SK-N-SH (cell line): ENCODE results near the gene OTOP1. TPM values are rescaled to one million over a fixed set of nuclear protein-coding genes. Genes with fewer than 3 reads are reported as not detected.

Source experiments
- CTCF ChIA-PET: fragments of 300-600, 350-600 bp; formaldehyde crosslinking; extraction: SDS; loops from one replicate; lab custom pipeline; 2021; lab: Yijun Ruan, JAX
- POLR2A ChIA-PET: fragments of 350-600 bp; sonication (Branson Sonifier 250); formaldehyde crosslinking; extraction: SDS; loops from one replicate; lab custom pipeline; 2020; ENCODE audit warnings: antibody characterized with exemption, inconsistent platforms; lab: Yijun Ruan, JAX
- DNase-seq: peaks from one replicate; pipeline ENCODE4 v3.0.0; 2012
- H2AFZ ChIP-seq: fragments of 200-600 bp; sonication (generic); 2 replicates; pipeline ENCODE4 v1.8.1; 2016; ENCODE audit warnings: antibody characterized with exemption, mild to moderate bottlenecking, low read depth
- H3F3A ChIP-seq: fragments of 200-600 bp; sonication (generic); replicated peaks from 2 replicates; pipeline ENCODE3; 2016; ENCODE audit warnings: antibody characterized with exemption, mild to moderate bottlenecking; ENCODE audit not compliant: insufficient read depth
- H3K27ac ChIP-seq, 2 experiments: fragments of 200-500 bp in 1 of 2; fragments of 200-600 bp in 1 of 2; sonication (Bioruptor generic) in 1 of 2; sonication (generic), shearing (Covaris generic) in 1 of 2; 2 replicates each; pipeline versions ENCODE4 v1.5.1 to v1.6.1; 2014 to 2016; ENCODE audit warnings: low read depth in 2 of 2, inconsistent platforms in 1 of 2, low read length in 1 of 2, mild to moderate bottlenecking in 1 of 2, mixed read lengths in 1 of 2
- H3K27me3 ChIP-seq: fragments of 200-600 bp; sonication (generic), shearing (Covaris generic); 2 replicates; pipeline ENCODE4 v1.6.1; 2016; ENCODE audit warnings: mixed run types; ENCODE audit not compliant: insufficient read depth
- H3K36me3 ChIP-seq, 2 experiments: fragments of 200-500 bp in 1 of 2; fragments of 200-600 bp in 1 of 2; sonication (Bioruptor generic) in 1 of 2; sonication (generic) in 1 of 2; replicated peaks in 1 of 2; 2 replicates each; pipeline versions ENCODE3 to v1.5.1; 2014 to 2016; ENCODE audit warnings: low read length in 1 of 2, mild to moderate bottlenecking in 1 of 2; ENCODE audit not compliant: insufficient read depth in 2 of 2, control insufficient read depth in 1 of 2
- H3K4me1 ChIP-seq, 2 experiments: fragments of 200-500 bp in 1 of 2; fragments of 200-600 bp in 1 of 2; sonication (Bioruptor generic) in 1 of 2; sonication (generic), shearing (Covaris generic) in 1 of 2; 2 replicates each; pipeline versions ENCODE4 v1.5.1 to v1.6.1; 2014 to 2016; ENCODE audit warnings: low read depth in 1 of 2, low read length in 1 of 2, mixed run types in 1 of 2; ENCODE audit not compliant: insufficient read depth in 2 of 2, control insufficient read depth in 1 of 2
- H3K4me2 ChIP-seq: fragments of 200-600 bp; sonication (generic), shearing (Covaris generic); 2 replicates; pipeline ENCODE4 v1.6.1; 2017; ENCODE audit warnings: mixed run types
- H3K4me3 ChIP-seq, 2 experiments: fragments of 200-500 bp in 1 of 2; fragments of 200-600 bp in 1 of 2; sonication (Bioruptor generic) in 1 of 2; sonication (generic), shearing (Covaris generic) in 1 of 2; 2 replicates each; pipeline versions ENCODE4 v1.5.1 to v1.8.1; 2014 to 2016; ENCODE audit warnings: low read depth in 2 of 2, inconsistent platforms in 1 of 2, low read length in 1 of 2, mild to moderate bottlenecking in 1 of 2, mixed read lengths in 1 of 2, moderate library complexity in 1 of 2
- H3K79me2 ChIP-seq: fragments of 200-600 bp; sonication (generic); 2 replicates; pipeline ENCODE4 v1.8.1; 2017; ENCODE audit warnings: mild to moderate bottlenecking; ENCODE audit not compliant: insufficient read depth
- H3K9ac ChIP-seq: fragments of 200-600 bp; sonication (generic); 2 replicates; pipeline ENCODE4 v1.6.1; 2017; ENCODE audit warnings: mixed run types
- H3K9me2 ChIP-seq: fragments of 200-600 bp; sonication (generic); 2 replicates; pipeline ENCODE4 v1.6.1; 2017; ENCODE audit warnings: mixed run types
- H3K9me3 ChIP-seq: fragments of 200-600 bp; sonication (generic); 2 replicates; pipeline ENCODE4 v1.6.1; 2017; ENCODE audit warnings: mixed run types, mild to moderate bottlenecking, moderate library complexity
- H4K20me1 ChIP-seq: fragments of 200-600 bp; sonication (generic); 2 replicates; pipeline ENCODE4 v1.6.1; 2017; ENCODE audit warnings: mild to moderate bottlenecking, mixed run types; ENCODE audit not compliant: insufficient read depth
- CHD2 ChIP-seq: fragments of 150-350 bp; IDR thresholded peaks from 2 replicates; pipeline ENCODE4 v1.6.1; 2018; ENCODE audit warnings: low read length; ENCODE audit not compliant: partially characterized antibody
- CTCF ChIP-seq: fragments of 200-600 bp; sonication (generic); IDR thresholded peaks from 2 replicates; pipeline ENCODE4 v1.6.1; 2017; ENCODE audit warnings: antibody characterized with exemption, mild to moderate bottlenecking, moderate library complexity
- ELF1 ChIP-seq: IDR thresholded peaks from 2 replicates; pipeline ENCODE4 v1.4.0; 2012
- GATA2 ChIP-seq: sonication (generic); formaldehyde crosslinking; IDR thresholded peaks from 2 replicates; pipeline ENCODE4 v1.5.0; 2020; ENCODE audit warnings: mild to moderate bottlenecking, missing genetic modification reagents
- IRF3 ChIP-seq: fragments of 150-350 bp; IDR thresholded peaks from 2 replicates; pipeline ENCODE4 v1.6.1; 2016; ENCODE audit warnings: mild to moderate bottlenecking, low read depth, low read length
- JUND ChIP-seq: IDR thresholded peaks from 2 replicates; pipeline ENCODE4 v1.4.0; 2012
- MAX ChIP-seq: IDR thresholded peaks from 2 replicates; pipeline ENCODE4 v1.4.0; 2012; ENCODE audit warnings: low read depth
- NFIC ChIP-seq: IDR thresholded peaks from 2 replicates; pipeline ENCODE4 v1.4.0; 2012; ENCODE audit warnings: borderline replicate concordance
- NRF1 ChIP-seq: IDR thresholded peaks from 2 replicates; pipeline ENCODE4 v1.6.1; 2012; ENCODE audit warnings: low read depth, mild to moderate bottlenecking, low read length
- PBX3 ChIP-seq: IDR thresholded peaks from 2 replicates; pipeline ENCODE4; 2012
- RAD21 ChIP-seq: IDR thresholded peaks from 2 replicates; pipeline ENCODE4 v1.6.1; 2012; ENCODE audit warnings: mild to moderate bottlenecking, low read length
- RXRA ChIP-seq: IDR thresholded peaks from 2 replicates; pipeline ENCODE4 v1.4.0; 2012; ENCODE audit warnings: low read depth, mild to moderate bottlenecking, borderline replicate concordance
- TAF1 ChIP-seq: IDR thresholded peaks from 2 replicates; pipeline ENCODE4 v1.6.1; 2012; ENCODE audit warnings: low read depth, mild to moderate bottlenecking, low read length, moderate library complexity, borderline replicate concordance
- USF1 ChIP-seq: IDR thresholded peaks from 2 replicates; pipeline ENCODE4 v1.4.0; 2012; ENCODE audit warnings: low read depth, borderline replicate concordance
- USF2 ChIP-seq: fragments of 150-350 bp; IDR thresholded peaks from 2 replicates; pipeline ENCODE4 v1.6.1; 2017; ENCODE audit warnings: antibody characterized with exemption, low read length, low read depth, borderline replicate concordance
- WGBS: methylation state at CpG from one replicate; pipeline ENCODE4 v1.1.6; 2017; ENCODE audit warnings: low lambda C conversion rate; 5-methylcytosine and 5-hydroxymethylcytosine counted together
- polyA plus RNA-seq, 3 experiments: library from polyadenylated mRNA; depleted of rRNA; stranded (reverse); fragments of >200 nt; gene quantifications; 2 replicates each; pipeline ENCODE4 v1.2.3, GENCODE V29; 2012

The OTOP1 gene
- polyA plus RNA-seq, 1 of the 3 experiments (the other 2 are of a cell fraction): not detected

- ChIA-PET CTCF (no interaction called here), POLR2A (no interaction called here)
- Histone ChIP-seq H3K36me3 (peaks cover 10 to 57% of the 10 kb centered on the region in 2 experiments), H3K27me3 (no peaks in the 10 kb centered on the region), H4K20me1 (no peaks in the 10 kb centered on the region), H2AFZ (no peak overlapping the region), H3K4me3 (no peak overlapping the region), H3K79me2 (no peaks in the 10 kb centered on the region), H3K9me2 (no peaks in the 10 kb centered on the region), H3K4me1 (no peaks in the 10 kb centered on the region), H3K9ac (no peak overlapping the region), H3K27ac (no peak overlapping the region), H3F3A (no peaks in the 10 kb centered on the region), H3K9me3 (no peaks in the 10 kb centered on the region), H3K4me2 (no peak overlapping the region)
- TF ChIP-seq CTCF: peak; percentile 32
- peak; percentile 3; the same call in 1 of the 2 replicates for TF ChIP-seq RAD21
- TF ChIP-seq JUND: no peak
- peak; percentile 30 for DNase-seq
- 79% methylated on average over 10 of the region's 10 CpGs for WGBS
These were observed 45.2 kb upstream of the OTOP1 start for GRCh38 chr4:4271912-4272311.

GRCh38 chr4:4270529-4270928 is 43.8 kb upstream of the OTOP1 start:
- H2AFZ ChIP-seq: no peak overlapping the region
- no peak overlapping the region for H3K9ac ChIP-seq
- H3K27me3 ChIP-seq: no peaks in the 10 kb centered on the region
- no peaks in the 10 kb centered on the region for H3K79me2 ChIP-seq
- no peak for DNase-seq
- no peaks in the 10 kb centered on the region for H3K9me2 ChIP-seq
- H3F3A ChIP-seq: no peaks in the 10 kb centered on the region
- no peak overlapping the region for H3K27ac ChIP-seq
- H4K20me1 ChIP-seq: no peaks in the 10 kb centered on the region
- no peaks in the 10 kb centered on the region for H3K4me1 ChIP-seq
- WGBS: 76% methylated on average over 4 of the region's 4 CpGs
- ChIA-PET CTCF (no interaction called here), POLR2A (no interaction called here)
- no peaks in the 10 kb centered on the region for H3K9me3 ChIP-seq
- peaks cover 10 to 52% of the 10 kb centered on the region in 2 experiments for H3K36me3 ChIP-seq
- H3K4me3 ChIP-seq: no peak overlapping the region
- no peak for TF ChIP-seq MAX
- TF ChIP-seq ELF1: no peak
- no peak for TF ChIP-seq NFIC
- TF ChIP-seq CHD2: no peak
- H3K4me2 ChIP-seq: no peak overlapping the region

GRCh38 chr4:4269856-4270255 is 43.1 kb upstream of the OTOP1 start:
- H3K4me2 ChIP-seq: no peak overlapping the region
- H3K4me3 ChIP-seq: no peak overlapping the region
- H4K20me1 ChIP-seq: no peaks in the 10 kb centered on the region
- H2AFZ ChIP-seq: no peak overlapping the region
- H3K9me2 ChIP-seq: no peaks in the 10 kb centered on the region
- DNase-seq: no peak
- no peaks in the 10 kb centered on the region for H3K9me3 ChIP-seq
- POLR2A ChIA-PET: no interaction called here
- peaks cover 9 to 50% of the 10 kb centered on the region in 2 experiments for H3K36me3 ChIP-seq
- H3F3A ChIP-seq: no peaks in the 10 kb centered on the region
- no peaks in the 10 kb centered on the region for H3K79me2 ChIP-seq
- TF ChIP-seq NFIC (no peak), RXRA (no peak), JUND (no peak), USF2 (no peak), GATA2 (no peak), NRF1 (no peak), TAF1 (no peak), IRF3 (no peak), ELF1 (no peak), PBX3 (no peak), USF1 (no peak)
- H3K27me3 ChIP-seq: no peaks in the 10 kb centered on the region
- no peaks in the 10 kb centered on the region for H3K4me1 ChIP-seq
- H3K9ac ChIP-seq: no peak overlapping the region
- 91% methylated on average over 4 of the region's 4 CpGs for WGBS
- no peak overlapping the region for H3K27ac ChIP-seq
- CTCF ChIA-PET: no interaction called here
